ENCODE data around the gene PRICKLE4.

- TF ChIP-seq EP300 (IDR thresholded peaks at IDR 0.05; ENCODE audit: low read depth in 2 of 2, low read length in 2 of 2): no peak
- no peak for TF ChIP-seq EP300 (CRISPR knock-in tag; IDR thresholded peaks at IDR 0.05; ENCODE audit: borderline replicate concordance)
- no peak for TF ChIP-seq EEA1 (CRISPR knock-in tag; IDR thresholded peaks at IDR 0.05; ENCODE audit: borderline replicate concordance)
- no peak for TF ChIP-seq CTCF (CRISPR knock-in tag; IDR thresholded peaks at IDR 0.05)
- no peak for TF ChIP-seq ZNF407 (CRISPR knock-in tag; IDR thresholded peaks at IDR 0.05; ENCODE audit: not compliant biosample characterization)
- no peak for TF ChIP-seq ZBTB20 (CRISPR knock-in tag; IDR thresholded peaks at IDR 0.05; ENCODE audit: borderline replicate concordance, low read depth)
- no peak for TF ChIP-seq ZZZ3 (CRISPR knock-in tag; IDR thresholded peaks at IDR 0.05; ENCODE audit: borderline replicate concordance)
- no peak for TF ChIP-seq CREB1 (IDR thresholded peaks at IDR 0.05)
- TF ChIP-seq CREB1 (CRISPR knock-in tag; IDR thresholded peaks at IDR 0.05): no peak
- TF ChIP-seq PRDM10 (CRISPR knock-in tag; IDR thresholded peaks at IDR 0.05; ENCODE audit: low read depth): no peak
- no peak for TF ChIP-seq TRIM24 (CRISPR knock-in tag; IDR thresholded peaks at IDR 0.05)
- no peak for TF ChIP-seq FOXM1 (CRISPR knock-in tag; IDR thresholded peaks at IDR 0.05)
These were observed 30.2 kb upstream of the PRICKLE4 start for GRCh38 chr6:41750374-41750773.

Data from HepG2 (cell line).